Lower leg skin (tissue), 3 donors: ENCODE measurements around the gene LDAH.

ENCODE experiments used
- POLR2A ChIP-seq, 2 donors: fragments of 450-650 bp; IDR thresholded peaks; one replicate each; pipeline ENCODE4 v1.6.1; 2016 to 2017; ENCODE audit warnings: antibody characterized with exemption in 2 of 2, mild to moderate bottlenecking in 1 of 2, moderate library complexity in 1 of 2
- TF ChIP-seq, protein P1 (sequence below), 3 donors: fragments of 450-650 bp; IDR thresholded peaks; one replicate each; pipeline ENCODE4 v1.5.1; 2016; ENCODE audit warnings: antibody characterized with exemption in 3 of 3, mild to moderate bottlenecking in 3 of 3, moderate library complexity in 2 of 3

DNA sequence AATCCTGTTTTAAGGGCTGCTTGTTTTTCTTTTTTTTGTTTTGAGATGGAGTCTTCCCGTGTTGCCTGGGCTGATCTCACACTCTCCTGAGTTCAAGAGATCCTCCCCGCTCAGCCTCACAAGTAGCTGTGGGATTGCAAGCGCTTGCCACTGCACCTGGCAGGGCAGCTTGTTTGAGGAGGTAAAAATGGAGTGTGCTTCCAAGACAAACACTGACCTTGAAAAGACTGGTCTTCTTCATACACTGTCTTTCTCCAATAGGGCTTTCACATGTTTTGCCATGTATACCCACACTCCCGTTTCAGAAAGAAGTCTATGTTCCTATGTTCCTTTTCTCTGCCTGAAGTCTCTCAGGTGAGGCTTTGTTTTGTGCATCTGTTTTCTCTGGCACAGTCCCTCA, 32.6 kb upstream of the LDAH start:
- TF ChIP-seq, protein P1, sequence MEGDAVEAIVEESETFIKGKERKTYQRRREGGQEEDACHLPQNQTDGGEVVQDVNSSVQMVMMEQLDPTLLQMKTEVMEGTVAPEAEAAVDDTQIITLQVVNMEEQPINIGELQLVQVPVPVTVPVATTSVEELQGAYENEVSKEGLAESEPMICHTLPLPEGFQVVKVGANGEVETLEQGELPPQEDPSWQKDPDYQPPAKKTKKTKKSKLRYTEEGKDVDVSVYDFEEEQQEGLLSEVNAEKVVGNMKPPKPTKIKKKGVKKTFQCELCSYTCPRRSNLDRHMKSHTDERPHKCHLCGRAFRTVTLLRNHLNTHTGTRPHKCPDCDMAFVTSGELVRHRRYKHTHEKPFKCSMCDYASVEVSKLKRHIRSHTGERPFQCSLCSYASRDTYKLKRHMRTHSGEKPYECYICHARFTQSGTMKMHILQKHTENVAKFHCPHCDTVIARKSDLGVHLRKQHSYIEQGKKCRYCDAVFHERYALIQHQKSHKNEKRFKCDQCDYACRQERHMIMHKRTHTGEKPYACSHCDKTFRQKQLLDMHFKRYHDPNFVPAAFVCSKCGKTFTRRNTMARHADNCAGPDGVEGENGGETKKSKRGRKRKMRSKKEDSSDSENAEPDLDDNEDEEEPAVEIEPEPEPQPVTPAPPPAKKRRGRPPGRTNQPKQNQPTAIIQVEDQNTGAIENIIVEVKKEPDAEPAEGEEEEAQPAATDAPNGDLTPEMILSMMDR (IDR thresholded peaks at IDR 0.05) = no peak
- no peak for TF ChIP-seq POLR2A (IDR thresholded peaks at IDR 0.05)
